Measurements from ENCODE around the gene TCHH.

Gene TCHH

DNA sequence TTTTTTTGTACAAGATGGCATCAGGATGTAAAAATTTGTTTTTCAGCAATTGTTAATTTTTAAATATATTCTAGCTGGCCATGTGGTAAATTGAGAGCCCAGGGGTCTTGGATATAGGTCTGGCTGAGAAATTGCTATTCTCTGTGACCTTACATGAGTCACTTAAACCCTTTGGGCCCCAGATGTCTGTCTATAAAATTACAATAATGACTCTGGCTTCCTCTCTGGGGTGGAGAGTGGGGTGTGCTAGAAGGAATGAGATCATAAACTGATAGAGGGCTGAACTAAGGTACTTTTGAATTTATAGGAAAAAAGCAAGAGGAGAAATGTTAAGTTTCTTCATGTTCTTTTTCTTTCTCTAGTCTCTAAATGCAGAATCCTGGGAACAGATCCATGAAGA lies 12.4 kb upstream of the TCHH start:
- TF ChIP-seq YY1 (IDR thresholded peaks at IDR 0.05; ENCODE audit: low read depth): no peak
- no peak for TF ChIP-seq ZBTB7A (IDR thresholded peaks at IDR 0.05; ENCODE audit: low read depth)
- no peak for TF ChIP-seq RAD21 (IDR thresholded peaks at IDR 0.05; ENCODE audit: low read depth)
- no peak for TF ChIP-seq NFIC (IDR thresholded peaks at IDR 0.05)
- no peak for TF ChIP-seq EGR1 (IDR thresholded peaks at IDR 0.05)
- no peak for TF ChIP-seq CEBPB (IDR thresholded peaks at IDR 0.05)
- TF ChIP-seq CREB1 (IDR thresholded peaks at IDR 0.05; ENCODE audit: low read depth): no peak
- no peak for TF ChIP-seq EP300 (IDR thresholded peaks at IDR 0.05; ENCODE audit: borderline replicate concordance)
- TF ChIP-seq TAF1 (IDR thresholded peaks at IDR 0.05; ENCODE audit: low read depth): no peak
- TF ChIP-seq, protein P1, sequence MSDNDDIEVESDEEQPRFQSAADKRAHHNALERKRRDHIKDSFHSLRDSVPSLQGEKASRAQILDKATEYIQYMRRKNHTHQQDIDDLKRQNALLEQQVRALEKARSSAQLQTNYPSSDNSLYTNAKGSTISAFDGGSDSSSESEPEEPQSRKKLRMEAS (IDR thresholded peaks at IDR 0.05): no peak
- TF ChIP-seq, protein P2, sequence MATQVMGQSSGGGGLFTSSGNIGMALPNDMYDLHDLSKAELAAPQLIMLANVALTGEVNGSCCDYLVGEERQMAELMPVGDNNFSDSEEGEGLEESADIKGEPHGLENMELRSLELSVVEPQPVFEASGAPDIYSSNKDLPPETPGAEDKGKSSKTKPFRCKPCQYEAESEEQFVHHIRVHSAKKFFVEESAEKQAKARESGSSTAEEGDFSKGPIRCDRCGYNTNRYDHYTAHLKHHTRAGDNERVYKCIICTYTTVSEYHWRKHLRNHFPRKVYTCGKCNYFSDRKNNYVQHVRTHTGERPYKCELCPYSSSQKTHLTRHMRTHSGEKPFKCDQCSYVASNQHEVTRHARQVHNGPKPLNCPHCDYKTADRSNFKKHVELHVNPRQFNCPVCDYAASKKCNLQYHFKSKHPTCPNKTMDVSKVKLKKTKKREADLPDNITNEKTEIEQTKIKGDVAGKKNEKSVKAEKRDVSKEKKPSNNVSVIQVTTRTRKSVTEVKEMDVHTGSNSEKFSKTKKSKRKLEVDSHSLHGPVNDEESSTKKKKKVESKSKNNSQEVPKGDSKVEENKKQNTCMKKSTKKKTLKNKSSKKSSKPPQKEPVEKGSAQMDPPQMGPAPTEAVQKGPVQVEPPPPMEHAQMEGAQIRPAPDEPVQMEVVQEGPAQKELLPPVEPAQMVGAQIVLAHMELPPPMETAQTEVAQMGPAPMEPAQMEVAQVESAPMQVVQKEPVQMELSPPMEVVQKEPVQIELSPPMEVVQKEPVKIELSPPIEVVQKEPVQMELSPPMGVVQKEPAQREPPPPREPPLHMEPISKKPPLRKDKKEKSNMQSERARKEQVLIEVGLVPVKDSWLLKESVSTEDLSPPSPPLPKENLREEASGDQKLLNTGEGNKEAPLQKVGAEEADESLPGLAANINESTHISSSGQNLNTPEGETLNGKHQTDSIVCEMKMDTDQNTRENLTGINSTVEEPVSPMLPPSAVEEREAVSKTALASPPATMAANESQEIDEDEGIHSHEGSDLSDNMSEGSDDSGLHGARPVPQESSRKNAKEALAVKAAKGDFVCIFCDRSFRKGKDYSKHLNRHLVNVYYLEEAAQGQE (IDR thresholded peaks at IDR 0.05; ENCODE audit: low read depth): no peak
- no peak for TF ChIP-seq TCF12 (IDR thresholded peaks at IDR 0.05; ENCODE audit: low read depth)
- TF ChIP-seq FOXM1 (IDR thresholded peaks at IDR 0.05; ENCODE audit: borderline replicate concordance, low read depth): no peak
- TF ChIP-seq, protein P3, sequence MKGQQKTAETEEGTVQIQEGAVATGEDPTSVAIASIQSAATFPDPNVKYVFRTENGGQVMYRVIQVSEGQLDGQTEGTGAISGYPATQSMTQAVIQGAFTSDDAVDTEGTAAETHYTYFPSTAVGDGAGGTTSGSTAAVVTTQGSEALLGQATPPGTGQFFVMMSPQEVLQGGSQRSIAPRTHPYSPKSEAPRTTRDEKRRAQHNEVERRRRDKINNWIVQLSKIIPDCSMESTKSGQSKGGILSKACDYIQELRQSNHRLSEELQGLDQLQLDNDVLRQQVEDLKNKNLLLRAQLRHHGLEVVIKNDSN (IDR thresholded peaks at IDR 0.05): no peak
- TF ChIP-seq TEAD4 (IDR thresholded peaks at IDR 0.05): no peak

DNA sequence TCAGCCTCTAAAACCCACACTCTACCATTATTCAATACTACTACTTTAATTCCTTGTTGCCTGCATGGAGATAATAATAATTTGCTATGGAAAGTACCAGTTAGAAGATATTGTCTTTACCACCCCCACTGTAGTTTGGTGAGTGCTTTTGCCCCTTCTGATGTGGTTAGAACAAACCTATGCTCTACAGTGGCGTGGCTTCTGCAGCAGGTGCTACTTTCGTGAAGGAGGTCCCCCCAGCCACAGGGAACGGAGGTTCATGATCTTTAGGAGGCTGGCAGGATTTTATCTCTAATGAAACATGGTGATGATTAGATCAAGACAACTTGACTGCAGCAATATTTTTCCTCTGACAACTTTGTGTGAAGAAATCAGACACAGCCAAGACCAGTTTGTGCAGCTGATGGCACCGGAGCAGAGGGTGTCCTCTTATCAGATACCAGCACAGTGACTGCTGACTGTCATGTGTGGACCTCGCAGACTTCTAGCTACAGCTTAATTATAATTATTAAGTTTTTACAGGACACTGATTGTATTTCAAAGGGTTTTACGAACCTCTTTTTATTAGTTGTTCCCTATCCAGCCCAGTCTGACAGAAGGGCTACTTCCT lies 10.7 kb upstream of the TCHH start:
- TF ChIP-seq, protein P3 (IDR thresholded peaks at IDR 0.05): no peak
- TF ChIP-seq ZBTB7A (IDR thresholded peaks at IDR 0.05; ENCODE audit: low read depth) (no peak), TAF1 (IDR thresholded peaks at IDR 0.05; ENCODE audit: low read depth) (no peak), TCF12 (IDR thresholded peaks at IDR 0.05; ENCODE audit: low read depth) (no peak)

DNA sequence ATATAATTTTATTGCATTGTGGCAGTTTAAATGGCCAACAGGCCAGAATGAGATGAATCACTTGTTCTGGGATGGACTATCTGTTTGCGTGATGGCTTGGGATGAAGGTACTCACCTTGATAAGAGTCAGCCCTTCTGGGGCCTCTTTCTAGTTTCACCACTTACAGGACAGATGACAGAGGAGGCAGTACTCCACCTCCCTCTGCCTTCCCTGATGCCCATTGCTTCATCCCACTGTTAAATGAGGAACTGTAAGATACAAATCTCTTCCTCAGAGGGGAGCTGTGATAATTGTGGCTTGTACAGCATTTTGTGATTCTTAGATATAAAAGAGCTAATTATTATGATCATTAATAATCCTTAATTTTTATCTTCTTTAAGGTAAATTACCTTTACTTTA lies 3.7 kb upstream of the TCHH start:
- TF ChIP-seq EGR1 (IDR thresholded peaks at IDR 0.05) (no peak), CREB1 (IDR thresholded peaks at IDR 0.05; ENCODE audit: low read depth) (no peak), TCF12 (IDR thresholded peaks at IDR 0.05; ENCODE audit: low read depth) (no peak), CEBPB (IDR thresholded peaks at IDR 0.05) (no peak), TAF1 (IDR thresholded peaks at IDR 0.05; ENCODE audit: low read depth) (no peak), RAD21 (IDR thresholded peaks at IDR 0.05; ENCODE audit: low read depth) (no peak)
- TF ChIP-seq, protein P1 (IDR thresholded peaks at IDR 0.05): no peak

DNA sequence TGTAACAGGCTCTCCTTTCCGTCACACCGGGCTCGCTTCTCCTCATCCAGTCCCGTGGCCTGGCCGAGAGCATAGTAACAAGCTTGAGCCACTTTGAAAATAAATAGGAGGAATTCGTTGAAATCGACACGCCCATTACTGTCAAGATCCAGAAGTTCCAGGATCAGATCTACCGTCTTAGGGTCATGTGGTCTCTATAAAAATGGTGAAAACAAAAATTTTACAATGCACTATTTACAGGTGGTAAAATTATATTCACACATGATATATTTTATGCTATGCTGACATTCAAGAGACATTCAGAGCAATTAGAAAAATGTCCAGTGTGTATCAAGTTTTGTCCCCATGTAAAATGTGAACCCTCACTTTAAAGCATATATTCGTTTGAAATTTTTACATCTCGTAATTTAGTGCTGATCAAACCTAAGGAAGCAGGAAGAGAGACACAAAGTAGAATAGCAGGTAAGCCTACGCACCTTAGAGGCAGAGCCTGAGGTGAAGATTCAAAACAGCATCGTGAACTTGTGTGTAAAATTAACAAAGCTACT lies 2.3 kb downstream of the TCHH start:
- TF ChIP-seq EGR1 (IDR thresholded peaks at IDR 0.05) (no peak), ZBTB7A (IDR thresholded peaks at IDR 0.05; ENCODE audit: low read depth) (no peak), TEAD4 (IDR thresholded peaks at IDR 0.05) (no peak), NFIC (IDR thresholded peaks at IDR 0.05) (no peak), FOXM1 (IDR thresholded peaks at IDR 0.05; ENCODE audit: borderline replicate concordance, low read depth) (no peak), EP300 (IDR thresholded peaks at IDR 0.05; ENCODE audit: borderline replicate concordance) (no peak), CEBPB (IDR thresholded peaks at IDR 0.05) (no peak), TAF1 (IDR thresholded peaks at IDR 0.05; ENCODE audit: low read depth) (no peak), YY1 (IDR thresholded peaks at IDR 0.05; ENCODE audit: low read depth) (no peak), TCF12 (IDR thresholded peaks at IDR 0.05; ENCODE audit: low read depth) (no peak), RAD21 (IDR thresholded peaks at IDR 0.05; ENCODE audit: low read depth) (no peak), CREB1 (IDR thresholded peaks at IDR 0.05; ENCODE audit: low read depth) (no peak)
- TF ChIP-seq, protein P1 (IDR thresholded peaks at IDR 0.05): no peak
- TF ChIP-seq, protein P2 (IDR thresholded peaks at IDR 0.05; ENCODE audit: low read depth): no peak
- TF ChIP-seq, protein P3 (IDR thresholded peaks at IDR 0.05): no peak
